GM21423 (cell line): ENCODE data around the gene RHBDF1.

Experiments used
- ATAC-seq: cut with Tn5 transposase; IDR thresholded peaks from one replicate; pipeline ENCODE4 v1.9.1; 2021; ENCODE audit warnings: mild to moderate bottlenecking, moderate library complexity; ENCODE audit not compliant: unreplicated experiment

The RHBDF1 gene

DNA sequence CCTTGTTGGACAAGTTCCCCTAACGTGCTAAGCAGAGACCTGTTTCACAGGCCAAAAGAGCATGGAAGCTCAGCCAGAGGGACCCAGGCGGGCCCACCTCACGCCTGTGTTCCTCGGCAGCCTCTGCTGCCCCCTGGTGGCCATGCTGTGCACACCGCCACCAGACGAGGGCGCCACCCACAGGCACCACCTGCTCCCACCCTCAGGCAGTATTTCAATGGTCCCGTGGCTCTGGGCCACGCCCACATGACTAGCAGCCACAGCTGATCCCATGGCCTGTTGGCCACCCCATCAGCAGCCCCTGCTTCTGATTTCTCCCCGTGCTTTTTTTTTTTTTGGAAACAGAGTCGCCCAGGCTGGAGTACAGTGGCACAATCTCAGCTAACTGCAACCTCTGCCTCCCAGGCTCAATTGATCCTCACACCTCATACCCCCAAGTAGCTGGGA, 24.5 kb upstream of the RHBDF1 start:
- ATAC-seq, result peak; percentile 78

DNA sequence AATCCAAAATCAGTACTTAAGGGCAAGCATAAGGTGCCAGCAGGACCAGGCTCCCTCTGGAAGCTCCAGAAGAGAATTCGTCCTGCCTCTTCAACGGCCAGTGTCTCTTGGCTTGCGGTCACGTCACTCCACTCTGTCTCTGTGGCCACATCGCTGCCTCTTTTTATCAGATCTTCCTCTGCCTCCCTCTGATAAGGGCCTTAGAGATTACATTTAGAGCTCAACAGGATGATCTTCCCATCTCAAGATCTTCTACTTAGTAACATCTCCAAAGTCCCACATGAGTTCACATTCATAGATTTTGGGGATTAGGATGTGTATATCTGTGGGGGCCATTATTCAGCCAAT, 22.5 kb upstream of the RHBDF1 start:
- no peak for ATAC-seq

DNA sequence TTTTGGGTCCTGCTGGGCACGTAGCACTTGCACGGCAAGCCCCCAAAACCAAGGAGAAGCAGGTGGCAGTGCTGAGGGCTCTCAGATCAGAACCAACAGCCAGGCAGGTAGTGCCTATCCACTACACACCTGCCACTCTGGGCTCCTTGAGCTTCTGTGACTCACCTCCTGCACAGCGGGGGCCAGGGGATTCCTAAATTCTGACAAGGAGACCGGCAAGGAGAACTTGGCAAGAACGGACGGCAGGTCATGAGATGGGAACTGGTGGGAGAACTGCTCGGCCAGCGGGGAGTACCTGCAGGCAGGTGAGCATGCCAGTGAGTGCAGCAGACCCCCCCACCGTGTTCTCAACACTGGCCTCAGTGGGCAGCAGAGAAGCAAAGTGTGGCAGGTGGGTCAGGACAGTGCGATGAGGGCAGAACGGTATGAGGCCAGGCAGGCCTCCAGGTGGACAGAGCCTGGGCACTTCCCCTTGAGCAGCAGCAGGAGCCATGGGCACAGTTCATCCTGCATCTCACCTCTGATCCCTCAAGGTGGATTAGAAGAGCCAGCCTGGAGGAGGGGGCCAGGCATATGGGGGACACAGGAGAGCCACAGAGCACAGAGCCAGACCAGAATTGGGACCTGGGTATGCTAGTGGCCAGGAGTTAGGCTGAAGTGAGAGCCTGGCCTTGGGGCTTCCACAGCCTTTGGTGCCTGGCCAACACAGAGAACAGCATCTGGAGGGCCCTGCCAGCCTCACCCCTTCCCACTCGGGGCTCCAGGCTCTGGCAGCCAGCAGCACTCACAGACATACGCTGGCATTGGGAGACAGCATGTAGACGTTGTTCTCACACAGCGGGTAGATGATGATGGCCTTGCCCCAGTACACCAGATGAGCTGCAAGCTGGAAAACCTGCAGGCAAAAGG, 20.3 kb upstream of the RHBDF1 start:
- no peak for ATAC-seq

DNA sequence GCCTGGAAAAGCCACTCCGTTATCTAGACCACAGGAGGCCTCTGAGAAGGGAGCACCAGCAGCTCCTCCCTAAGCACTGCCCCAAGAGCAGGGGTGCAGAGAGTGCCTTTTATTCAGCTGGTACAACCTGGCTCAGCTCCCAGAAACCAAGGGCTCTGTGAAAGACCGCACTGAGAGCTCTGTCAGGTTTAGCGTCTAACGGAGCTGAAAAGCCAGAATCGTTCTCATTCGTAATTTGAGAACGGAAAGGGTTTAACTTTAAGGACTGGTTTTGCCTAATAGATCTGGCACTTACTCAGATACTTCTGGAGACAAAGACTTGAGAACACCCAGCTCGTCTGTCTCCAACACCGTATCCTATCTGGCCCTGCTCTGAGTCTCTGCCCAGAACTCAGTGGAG, 19.1 kb upstream of the RHBDF1 start:
- ATAC-seq, result no peak

DNA sequence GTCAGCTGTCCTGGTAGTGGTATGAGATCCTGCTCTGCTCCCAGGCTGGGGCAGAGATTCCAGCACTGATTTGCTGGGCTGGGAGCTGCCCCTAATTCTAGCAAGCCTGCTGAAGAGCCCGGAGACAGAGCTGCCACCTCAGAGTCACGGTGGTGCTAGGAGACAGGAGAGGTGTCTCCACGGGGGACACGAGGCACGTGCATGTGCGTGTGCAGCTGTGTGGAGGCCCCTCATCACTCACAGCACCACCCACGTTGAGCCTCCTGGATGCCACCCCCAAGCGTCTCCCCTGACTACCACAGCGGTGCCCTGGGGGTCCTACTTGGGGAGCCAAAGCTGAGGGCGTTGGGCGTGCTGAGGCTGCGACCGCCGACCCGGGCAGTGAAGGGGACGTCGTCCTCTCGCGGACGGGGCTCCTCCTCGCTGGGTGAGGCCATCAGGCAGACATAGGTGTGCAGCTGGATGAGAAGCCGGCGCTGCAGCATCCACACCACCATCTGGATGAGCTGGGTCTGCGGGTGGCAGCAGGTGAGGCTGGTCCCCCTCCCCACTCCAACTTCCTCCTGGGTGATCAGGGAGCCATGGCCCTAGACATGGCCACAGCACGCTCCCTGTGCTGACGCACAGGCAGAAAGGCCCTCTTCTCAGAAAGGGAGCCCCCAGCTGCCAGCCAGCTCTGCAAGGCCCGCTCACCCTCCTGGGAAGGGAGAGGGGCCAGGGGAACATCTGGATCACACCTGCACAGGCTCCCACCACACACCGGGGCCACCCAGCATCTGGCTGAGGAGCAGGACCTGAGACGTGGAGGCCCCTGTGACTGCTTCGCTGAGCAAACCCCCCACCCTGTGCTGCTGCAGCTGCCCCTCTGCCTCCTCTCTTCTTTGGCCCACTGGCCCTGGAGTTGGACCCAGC, 17.2 kb upstream of the RHBDF1 start:
- ATAC-seq, result no peak

DNA sequence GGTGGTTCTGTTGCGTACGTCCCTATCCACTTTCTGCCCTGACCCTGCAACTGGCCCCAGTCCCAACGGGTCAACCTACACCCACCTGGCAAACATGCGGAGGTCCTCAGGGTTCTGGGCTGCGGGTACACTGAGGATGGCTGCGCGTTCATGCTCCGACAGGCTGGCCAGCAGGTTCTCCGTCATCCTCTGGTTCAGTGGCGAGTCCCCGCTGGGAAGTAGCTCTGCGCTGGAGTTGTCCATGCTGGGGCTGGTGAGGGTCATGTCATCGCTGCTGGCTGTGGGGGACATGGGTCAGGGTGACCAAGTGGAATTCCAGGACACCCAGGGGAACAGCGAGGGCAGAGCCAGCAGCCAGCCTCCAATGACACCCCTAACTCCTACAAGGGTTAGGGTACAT, 16.2 kb upstream of the RHBDF1 start:
- no peak for ATAC-seq

DNA sequence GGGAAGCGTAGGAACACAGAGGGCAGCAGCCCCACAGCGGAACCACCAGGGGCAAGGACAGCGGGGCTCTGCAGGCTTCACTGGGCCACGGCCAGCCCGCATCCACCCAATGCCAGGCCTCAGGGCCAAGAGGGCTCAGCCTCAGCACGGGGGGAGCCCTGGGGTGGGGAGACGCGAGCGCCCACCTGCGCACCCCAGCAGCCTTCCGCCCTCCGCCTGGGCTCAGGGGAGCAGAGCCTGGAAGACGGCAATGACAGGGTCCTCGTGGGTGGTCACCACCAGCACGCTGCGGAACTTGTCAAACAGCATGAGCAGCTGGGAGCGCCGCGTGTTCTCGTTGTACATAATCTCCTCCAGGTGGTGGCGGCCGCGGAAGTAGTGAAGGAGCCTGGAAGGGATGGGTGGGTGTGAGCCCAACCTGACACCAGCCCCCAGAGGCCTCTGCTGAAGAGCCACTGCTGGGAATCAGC, 14.1 kb upstream of the RHBDF1 start:
- no peak for ATAC-seq

DNA sequence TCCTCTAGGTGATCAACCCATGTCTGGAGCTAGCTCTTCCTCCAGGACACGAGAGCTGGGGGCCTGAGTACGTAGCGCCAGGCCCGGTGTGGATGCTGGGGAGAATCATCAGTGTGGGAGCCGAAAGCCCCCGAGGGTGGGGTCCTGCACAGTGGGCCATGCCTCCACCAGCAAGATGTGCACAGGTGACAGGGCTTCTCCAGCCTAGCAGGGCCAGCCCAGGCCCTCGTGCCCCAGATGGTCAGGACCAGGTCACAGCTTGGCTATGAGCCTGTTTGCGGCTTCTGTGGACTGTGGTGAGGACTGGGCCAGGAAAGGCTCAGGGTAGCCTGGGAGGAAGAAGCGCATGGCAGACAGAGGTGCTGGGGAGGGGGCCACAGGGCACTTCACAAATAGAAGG, 13.4 kb upstream of the RHBDF1 start:
- ATAC-seq, result no peak

DNA sequence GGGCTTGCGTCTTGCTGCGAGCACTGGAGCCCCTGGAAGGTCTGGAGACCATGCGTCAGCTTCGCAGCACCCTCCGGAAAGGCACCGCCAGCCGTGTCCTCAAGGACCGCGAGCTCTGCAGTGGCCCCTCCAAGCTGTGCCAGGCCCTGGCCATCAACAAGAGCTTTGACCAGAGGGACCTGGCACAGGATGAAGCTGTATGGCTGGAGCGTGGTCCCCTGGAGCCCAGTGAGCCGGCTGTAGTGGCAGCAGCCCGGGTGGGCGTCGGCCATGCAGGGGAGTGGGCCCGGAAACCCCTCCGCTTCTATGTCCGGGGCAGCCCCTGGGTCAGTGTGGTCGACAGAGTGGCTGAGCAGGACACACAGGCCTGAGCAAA, 13.0 kb upstream of the RHBDF1 start:
- ATAC-seq, result no peak

DNA sequence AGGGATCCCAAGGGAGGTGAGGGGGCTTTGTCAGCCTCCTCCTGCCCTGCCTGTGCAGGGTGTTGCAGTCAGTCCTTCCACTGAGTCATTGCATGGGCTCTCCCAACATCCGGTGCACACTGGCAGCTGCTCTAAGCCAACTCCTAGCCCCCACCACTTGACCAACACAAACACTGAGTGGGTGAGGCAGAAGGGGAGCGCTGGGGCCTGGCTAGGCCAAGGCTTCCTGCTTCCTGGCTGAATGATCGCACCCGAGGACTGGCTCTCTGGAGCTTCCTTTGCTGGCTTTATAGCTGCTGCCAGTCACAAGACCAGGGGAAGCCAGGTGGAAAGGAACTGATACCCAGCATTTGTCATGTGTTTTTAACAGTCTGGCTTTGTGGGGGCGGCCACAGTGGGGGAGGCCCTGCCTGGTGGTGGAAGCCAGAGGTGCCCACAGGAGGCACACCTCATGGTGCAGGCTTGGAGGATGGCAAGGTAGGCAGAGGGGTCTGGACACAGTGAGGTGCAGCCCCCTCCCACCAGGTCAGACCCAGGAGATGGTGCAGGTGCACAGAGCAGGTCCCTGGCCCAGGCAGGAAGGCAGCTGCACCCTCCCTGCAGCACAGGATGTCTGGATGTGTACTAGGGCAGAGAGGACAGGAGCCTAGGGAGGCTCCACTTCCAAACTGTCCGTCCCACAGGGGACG, 12.4 kb upstream of the RHBDF1 start:
- peak; percentile 70 for ATAC-seq

DNA sequence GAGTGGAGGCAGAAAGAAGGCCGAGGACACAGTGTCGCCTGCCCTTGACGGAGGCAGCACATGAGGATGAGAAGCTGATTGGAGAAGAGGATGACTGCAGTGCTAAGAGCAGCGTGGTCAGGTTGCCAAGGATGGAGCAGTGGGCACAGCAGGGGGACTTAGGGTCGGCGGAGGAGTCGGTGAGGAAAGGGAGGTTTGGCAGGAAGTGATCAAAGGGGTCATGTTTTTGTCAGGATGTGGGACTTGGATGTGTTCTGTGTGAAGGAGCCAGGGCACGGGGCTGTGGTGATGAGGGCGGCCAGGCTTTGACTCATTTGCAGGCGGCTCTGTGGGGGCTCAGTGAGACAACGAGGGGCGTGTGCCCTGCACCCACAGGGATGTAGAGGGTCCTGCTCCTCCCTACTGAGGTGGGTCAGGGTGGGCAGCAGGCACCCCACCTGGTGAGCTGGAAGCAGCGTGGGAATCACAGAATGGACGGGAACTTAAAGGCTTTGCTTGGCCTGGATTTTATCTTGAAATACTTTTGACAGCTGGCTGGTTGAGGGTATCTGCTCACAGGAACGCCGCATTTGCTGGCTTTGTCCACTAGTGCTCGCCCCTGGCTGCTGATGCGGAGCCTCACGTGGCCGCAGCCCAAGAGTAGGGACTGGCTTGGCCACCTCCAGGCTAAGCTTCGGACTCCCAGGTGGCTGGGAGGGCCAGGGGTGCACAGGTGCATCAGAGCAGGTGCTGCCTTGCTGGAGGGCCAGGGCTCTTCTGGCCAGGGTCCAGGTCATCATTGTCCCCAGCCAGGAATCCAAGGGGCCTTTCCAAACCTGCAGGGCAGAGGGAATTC, 11.6 kb upstream of the RHBDF1 start:
- no peak for ATAC-seq

DNA sequence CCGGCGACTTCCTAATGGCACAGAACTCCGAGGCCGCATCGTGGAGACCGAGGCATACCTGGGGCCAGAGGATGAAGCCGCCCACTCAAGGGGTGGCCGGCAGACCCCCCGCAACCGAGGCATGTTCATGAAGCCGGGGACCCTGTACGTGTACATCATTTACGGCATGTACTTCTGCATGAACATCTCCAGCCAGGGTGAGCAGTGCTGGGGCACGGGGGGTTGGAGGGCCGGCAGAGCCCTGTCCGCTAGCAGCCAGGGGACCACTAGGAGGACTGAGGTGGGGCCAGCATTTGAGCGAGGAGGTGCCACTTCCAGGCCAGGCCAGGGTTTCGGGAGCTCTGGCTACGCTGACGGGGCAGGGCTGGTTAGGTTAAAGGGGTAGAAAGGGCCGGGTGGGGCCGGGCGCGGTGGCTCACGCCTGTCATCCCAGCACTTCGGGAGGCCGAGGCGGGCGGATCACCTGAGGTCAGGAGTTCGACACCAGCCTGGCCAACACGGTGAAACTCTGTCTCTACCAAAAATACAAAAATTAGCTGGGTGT, 10.7 kb upstream of the RHBDF1 start:
- no peak for ATAC-seq

DNA sequence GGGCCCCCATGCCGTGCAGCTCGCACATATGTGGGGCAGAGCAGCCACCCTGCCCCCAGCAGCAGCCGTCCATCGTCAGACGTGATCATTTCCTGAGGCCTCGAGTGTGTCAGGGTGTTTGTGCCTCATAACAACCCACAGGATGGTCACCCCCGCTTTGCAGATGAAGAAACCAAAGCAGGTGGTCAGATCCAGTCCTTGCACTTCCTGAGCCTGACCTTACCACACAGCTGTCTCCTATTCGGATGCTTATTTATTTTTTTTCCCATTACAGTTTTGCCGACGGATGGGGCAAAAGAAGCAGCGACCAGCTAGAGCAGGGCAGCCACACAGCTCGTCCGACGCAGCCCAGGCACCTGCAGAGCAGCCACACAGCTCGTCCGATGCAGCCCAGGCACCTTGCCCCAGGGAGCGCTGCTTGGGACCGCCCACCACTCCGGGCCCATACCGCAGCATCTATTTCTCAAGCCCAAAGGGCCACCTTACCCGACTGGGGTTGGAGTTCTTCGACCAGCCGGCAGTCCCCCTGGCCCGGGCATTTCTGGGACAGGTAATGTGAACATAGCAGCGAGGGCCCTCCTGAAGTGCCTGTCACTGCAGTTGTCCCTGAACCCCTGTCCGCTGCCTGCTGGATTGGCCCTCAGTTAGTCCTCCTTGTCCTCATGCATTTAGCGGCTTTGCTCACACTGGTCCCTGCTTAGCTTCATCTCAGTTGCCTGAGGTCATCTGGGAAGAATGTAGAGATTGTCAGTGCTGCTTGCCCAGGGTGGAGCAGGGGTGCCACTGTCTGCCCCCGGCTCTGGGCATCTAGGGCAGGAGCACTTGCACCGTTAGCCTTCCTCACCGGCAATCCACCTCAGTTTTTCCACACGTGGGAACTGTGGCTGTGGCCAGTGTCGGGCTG, 7.0 kb upstream of the RHBDF1 start:
- no peak for ATAC-seq

DNA sequence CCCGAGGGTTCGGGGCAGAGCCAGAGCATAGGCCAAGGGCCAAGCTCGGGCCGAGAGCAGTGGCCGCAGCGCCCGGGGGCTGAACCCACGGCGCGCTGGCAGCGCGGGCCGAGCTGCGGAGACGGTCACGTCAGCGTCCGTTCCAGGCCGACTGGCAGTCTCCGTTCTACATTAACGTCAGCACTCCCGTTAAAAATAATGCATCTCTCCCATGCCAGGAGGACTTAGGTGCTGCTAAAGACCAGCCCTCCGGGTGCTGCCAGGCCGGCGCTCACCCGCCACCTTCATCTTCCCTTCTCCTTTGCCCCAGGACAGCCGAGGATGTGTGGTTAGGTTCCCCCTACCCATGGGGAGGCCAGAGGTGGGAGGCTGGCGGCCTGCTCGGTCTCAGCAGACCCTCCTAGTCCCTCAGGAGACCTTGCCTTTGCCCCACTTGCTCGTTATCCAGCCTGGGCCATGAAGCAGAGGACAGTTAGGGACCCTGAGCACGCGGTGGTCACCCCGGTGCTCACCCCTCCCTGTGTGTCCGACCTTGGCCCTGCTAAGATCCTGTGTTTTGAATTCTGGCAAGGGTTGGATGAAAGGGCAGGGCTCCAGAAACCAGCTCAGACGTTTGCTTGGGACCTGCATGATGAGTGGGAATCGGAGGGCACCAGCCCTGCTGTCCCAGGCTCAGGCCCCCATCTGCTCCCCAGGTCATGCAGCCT, 6.2 kb upstream of the RHBDF1 start:
- peak; percentile 19 for ATAC-seq

DNA sequence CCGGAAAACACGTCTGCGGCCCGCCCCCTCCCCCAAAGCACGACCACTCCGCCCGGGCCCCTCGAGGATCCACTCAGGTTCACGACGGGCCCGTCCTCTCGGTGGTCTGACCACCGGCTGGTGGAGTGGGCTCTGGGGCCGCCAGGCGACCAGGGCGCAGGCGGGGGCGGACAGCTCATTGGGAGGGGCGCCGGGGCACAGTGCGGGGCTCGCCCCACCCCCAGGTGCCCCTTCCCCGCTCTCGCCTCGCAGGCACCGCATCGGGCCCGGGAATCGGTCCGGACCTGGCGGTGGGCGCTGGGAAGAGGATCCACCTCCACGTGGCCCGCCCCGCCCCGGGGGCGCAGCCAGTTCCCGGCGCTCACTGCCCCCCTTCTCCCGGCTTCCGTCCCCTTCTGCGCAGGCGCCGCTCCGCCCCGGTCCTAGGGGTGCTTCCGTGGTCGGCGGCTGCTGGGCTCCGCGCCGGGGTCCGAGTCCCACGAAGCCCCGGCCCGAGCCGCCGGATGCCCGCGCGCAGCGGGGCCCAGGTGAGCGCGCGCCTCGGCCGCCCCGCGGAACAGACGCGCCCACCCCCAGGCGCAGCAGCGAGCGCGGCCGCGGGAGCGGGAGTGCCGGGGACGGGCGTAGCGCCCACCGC, 5.5 kb upstream of the RHBDF1 start, which contains the start of gene MPG:
Gene MPG (plus strand): TSS at position 419 of the 637 bp plus-strand sequence. CDS start 85 bp downstream, at position 504.
- ATAC-seq, result peak; percentile 60

DNA sequence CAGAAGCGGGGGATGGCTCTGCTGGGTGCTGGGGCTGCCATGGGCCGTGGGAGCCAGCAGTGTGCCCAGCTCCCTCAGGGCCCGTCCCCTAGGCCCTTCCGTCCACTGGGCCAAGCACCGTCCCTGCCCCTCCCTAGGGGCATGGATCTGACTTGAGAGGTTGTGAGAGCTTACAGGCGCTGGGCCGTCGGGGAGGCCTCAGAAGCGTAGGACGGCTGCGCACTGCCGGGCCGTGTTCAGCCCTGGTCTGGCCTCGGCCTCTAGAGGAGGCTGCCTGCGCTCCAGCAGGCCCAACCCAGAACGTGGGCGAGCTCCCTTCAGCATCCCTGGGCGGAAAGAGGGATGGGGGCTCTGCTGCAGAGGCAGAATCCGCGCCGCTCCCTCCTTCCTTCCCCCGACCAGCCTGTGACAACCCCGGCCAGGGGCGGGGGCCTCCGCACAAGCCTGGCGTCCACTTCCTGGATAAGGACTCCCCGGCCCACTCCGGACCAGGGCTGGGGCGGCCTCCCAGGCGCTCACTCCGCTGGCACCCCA, 4.9 kb upstream of the RHBDF1 start:
- ATAC-seq, result peak; percentile 12

DNA sequence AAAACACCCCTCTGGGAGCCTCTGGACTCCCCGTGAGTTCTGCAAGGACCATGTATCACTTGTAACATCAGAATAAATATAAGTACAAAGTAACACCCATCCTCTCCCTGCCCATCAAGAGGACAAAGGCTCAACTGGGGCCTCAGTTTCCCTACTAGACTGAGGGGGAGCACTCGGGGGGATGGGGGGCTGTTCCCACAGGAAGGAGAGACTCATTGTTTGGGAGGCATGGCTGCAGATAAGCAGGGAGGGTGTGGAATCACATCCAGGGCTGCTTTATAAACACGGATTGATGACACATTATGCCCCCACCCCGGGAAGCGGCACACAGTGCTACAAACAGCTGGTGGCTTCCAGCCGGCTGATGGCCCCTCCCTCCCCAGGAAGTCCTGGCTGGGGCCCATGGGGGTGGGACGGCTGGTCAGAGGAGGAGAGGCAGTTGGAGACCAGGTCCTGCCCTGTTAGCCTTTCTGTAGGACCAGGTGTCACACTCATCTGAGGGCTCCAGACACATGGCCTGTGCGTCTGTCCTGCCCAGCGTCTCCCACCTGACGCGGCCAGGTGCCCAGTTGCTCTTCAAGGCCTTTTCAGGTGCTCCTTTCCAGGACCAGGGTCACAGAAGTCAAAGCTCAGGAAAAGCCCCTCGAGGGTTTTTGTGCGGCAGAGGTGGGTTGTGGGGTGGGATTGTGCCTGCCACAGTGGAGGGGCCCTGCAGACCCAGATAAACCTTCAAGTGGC, 4.3 kb upstream of the RHBDF1 start:
- ATAC-seq, result no peak
